K562 (cell line): Measurements from ENCODE around the gene DCTD. TPM values are rescaled to one million over a fixed set of nuclear protein-coding genes. Genes with fewer than 3 reads are reported as not detected.

Experiments
- ATAC-seq: fragments of 200-7000 bp; cut with Tn5 transposase; 3 replicates; pipeline ENCODE4 v1.9.1; 2020; ENCODE audit warnings: moderate library complexity
- BruUV-seq: library from RNA; stranded (reverse); fragments of 400-500 nt; replicated peaks from 2 replicates; lab custom pipeline; 2021; lab: Mats Ljungman, UMichigan
- CTCF ChIA-PET: fragments of 300-600 bp; formaldehyde crosslinking; extraction: SDS; loops from one replicate; lab custom pipeline; 2021; ENCODE audit warnings: low intra/inter-chr PET ratio; lab: Yijun Ruan, JAX
- POLR2A ChIA-PET: fragments of 300-600, 350-650 bp; sonication (Branson Sonifier 250); formaldehyde crosslinking; extraction: SDS; loops from one replicate; lab custom pipeline; 2021; ENCODE audit warnings: antibody characterized with exemption, inconsistent platforms; lab: Yijun Ruan, JAX
- DNase-seq, 4 experiments: peaks; one replicate each; pipeline versions ENCODE4 v3.0.0 to v3.0.0-alpha.2; 2011 to 2018; ENCODE audit warnings: low spot score in 3 of 4, mixed read lengths in 3 of 4; ENCODE audit errors: extremely low read depth in 1 of 4
- FAIRE-seq: peaks from 2 replicates; lab custom pipeline; 2011; peaks lifted over from hg19 to GRCh38; lab: Jason Lieb, UNC
- H2AFZ ChIP-seq: 2 replicates; pipeline ENCODE4 v1.6.0; 2011; ENCODE audit warnings: low read depth, low read length, control low read depth, inconsistent platforms
- H3K27ac ChIP-seq: fragments of 200-600 bp; 3 replicates; pipeline ENCODE4 v1.8.0; 2011; ENCODE audit warnings: low read depth, mild to moderate bottlenecking, control low read depth, inconsistent platforms, low read length, moderate library complexity, mixed read lengths; ENCODE audit errors: extremely low read depth
- H3K27me3 ChIP-seq, 2 experiments: fragments of 300-600 bp in 1 of 2; 2 replicates in 1 of 2; 3 replicates in 1 of 2; pipeline versions ENCODE4 v1.6.0 to v1.8.0; 2011; ENCODE audit warnings: inconsistent platforms in 2 of 2, low read length in 2 of 2, mild to moderate bottlenecking in 1 of 2, mixed read lengths in 1 of 2, moderate library complexity in 1 of 2; ENCODE audit not compliant: control insufficient read depth in 2 of 2, insufficient read depth in 2 of 2
- H3K36me3 ChIP-seq: fragments of 300-600 bp; 3 replicates; pipeline ENCODE4 v1.8.0; 2011; ENCODE audit warnings: mild to moderate bottlenecking, low read length, inconsistent platforms; ENCODE audit not compliant: control insufficient read depth, insufficient read depth
- H3K4me1 ChIP-seq, 2 experiments: fragments of 200-600 bp in 1 of 2; replicated peaks in 1 of 2; 2 replicates in 1 of 2; 3 replicates in 1 of 2; pipeline versions ENCODE4 v1.5.1 to v1.8.0; 2011; ENCODE audit warnings: inconsistent platforms in 2 of 2, low read length in 2 of 2, mild to moderate bottlenecking in 1 of 2, mixed read lengths in 1 of 2, moderate library complexity in 1 of 2; ENCODE audit not compliant: control insufficient read depth in 2 of 2, insufficient read depth in 2 of 2
- H3K4me2 ChIP-seq: 2 replicates; pipeline ENCODE4 v1.6.1; 2011; ENCODE audit warnings: low read length, control low read depth, inconsistent platforms, mixed read lengths; ENCODE audit not compliant: insufficient read depth
- H3K4me3 ChIP-seq: fragments of 200-600 bp; sonication (generic), shearing (Covaris generic); 2 replicates; pipeline ENCODE4 v1.5.1; 2016; ENCODE audit warnings: control low read depth, inconsistent platforms
- H3K79me2 ChIP-seq: fragments of 200-600 bp; 3 replicates; pipeline ENCODE4 v1.8.0; 2011; ENCODE audit warnings: low read length, inconsistent platforms; ENCODE audit not compliant: control insufficient read depth, insufficient read depth
- H3K9ac ChIP-seq, 2 experiments: 2 replicates each; pipeline versions ENCODE4 v1.6.0 to v1.6.1; 2011; ENCODE audit warnings: low read depth in 2 of 2, low read length in 2 of 2, control low read depth in 1 of 2, inconsistent platforms in 1 of 2, mild to moderate bottlenecking in 1 of 2, mixed read lengths in 1 of 2; ENCODE audit not compliant: insufficient read depth in 1 of 2
- H3K9me1 ChIP-seq: one replicate; pipeline ENCODE4 v1.6.0; 2011; ENCODE audit warnings: inconsistent platforms, mild to moderate bottlenecking, low read length, moderate library complexity; ENCODE audit not compliant: control insufficient read depth, insufficient read depth
- H3K9me3 ChIP-seq: replicated peaks from 2 replicates; pipeline ENCODE4 v1.5.1; 2011; ENCODE audit warnings: low read depth, low read length, inconsistent platforms; ENCODE audit not compliant: control insufficient read depth, insufficient read depth
- H4K20me1 ChIP-seq: replicated peaks from 2 replicates; pipeline ENCODE4 v1.6.1; 2011; ENCODE audit warnings: low read length, inconsistent platforms, mixed read lengths; ENCODE audit not compliant: control insufficient read depth, insufficient read depth
- FOXP1 ChIP-seq: sonication (generic); formaldehyde crosslinking; IDR thresholded peaks from 2 replicates; pipeline ENCODE4 v1.8.0; 2022; ENCODE audit warnings: mild to moderate bottlenecking, missing genetic modification reagents
- HNRNPUL1 ChIP-seq: fragments of 200-400 bp; formaldehyde crosslinking; IDR thresholded peaks from 2 replicates; pipeline ENCODE4 v1.6.1; 2017; ENCODE audit warnings: low read length
- PHB ChIP-seq: fragments of 250-450 bp; sonication (Bioruptor Pico); IDR thresholded peaks from 2 replicates; pipeline ENCODE4 v1.5.0; 2021
- PRMT5 ChIP-seq: sonication (generic); formaldehyde crosslinking; IDR thresholded peaks from 2 replicates; pipeline ENCODE4 v1.5.0; 2020; ENCODE audit warnings: missing genetic modification reagents
- RBFOX2 ChIP-seq: fragments of 200-400 bp; formaldehyde crosslinking; IDR thresholded peaks from 2 replicates; pipeline ENCODE4 v1.6.1; 2017; ENCODE audit warnings: low read depth, mild to moderate bottlenecking, low read length, moderate library complexity
- ZKSCAN8 ChIP-seq: fragments of 200-800 bp; sonication (Bioruptor generic); IDR thresholded peaks from 2 replicates; pipeline ENCODE4 v1.6.1; 2016; ENCODE audit warnings: missing genetic modification characterization, missing compliant biosample characterization
- ZNF347 ChIP-seq: fragments of 450-650 bp; formaldehyde crosslinking; IDR thresholded peaks from 2 replicates; pipeline ENCODE4 v1.4.0; 2020; ENCODE audit warnings: low read depth, mild to moderate bottlenecking, moderate library complexity
- WGBS: fragments of 100-300 bp; shearing (Covaris generic); methylation state at CpG from one replicate; pipeline ENCODE4 v1.1.6; 2016; ENCODE audit warnings: low coverage, mixed read lengths; ENCODE audit not compliant: insufficient coverage; ENCODE audit errors: missing lambda C conversion rate; 5-methylcytosine and 5-hydroxymethylcytosine counted together
- in situ Hi-C: fragments of 300-500 bp; cut with MboI; formaldehyde crosslinking; loops from 4 replicates; pipeline ENCODE4 v1.15.0; 2018; ENCODE audit warnings: inconsistent platforms, mixed read lengths
- intact Hi-C: fragments of 100-400 bp; cut with micrococcal nuclease; formaldehyde crosslinking; loops from 2 replicates; pipeline ENCODE4 v1.14.2; 2022
- polyA plus RNA-seq, 8 experiments: library from polyadenylated mRNA; depleted of rRNA in 4 of 8; stranded (reverse) in 5 of 8; unstranded in 3 of 8; fragments of >200 nt; fragmentation: Nextera tagmentation in 2 of 8; fragmentation: Illumina TruSeq in 1 of 8; extraction: Ambion mirVana in 2 of 8; extraction: Trizol in 1 of 8; gene quantifications; 2 replicates each; pipeline versions ENCODE4 v1.2.1 to v1.2.3, GENCODE V29; 2011 to 2014; ENCODE audit warnings: inconsistent platforms in 1 of 8, missing spikeins in 1 of 8
- total RNA-seq, 7 experiments: library from RNA; depleted of rRNA in 6 of 7; stranded (reverse); fragments of >200 nt in 6 of 7; fragmentation: Illumina TruSeq in 2 of 7; extraction: Trizol in 2 of 7; gene quantifications; 2 replicates each; pipeline versions ENCODE4 v1.2.1 to v1.2.3, GENCODE V29; 2011 to 2021; ENCODE audit warnings: low replicate concordance in 1 of 7
- TF ChIP-seq, protein P1 (sequence below): fragments of 250-450 bp; sonication (Bioruptor Pico); IDR thresholded peaks from 2 replicates; pipeline ENCODE4 v1.4.0; 2020; ENCODE audit warnings: borderline replicate concordance
- TF ChIP-seq, protein P2 (sequence below): fragments of 250-450 bp; sonication (Bioruptor Pico); IDR thresholded peaks from 2 replicates; pipeline ENCODE4 v1.8.0; 2022; ENCODE audit warnings: inconsistent platforms
- TF ChIP-seq, protein P3 (sequence below): fragments of 200-400 bp; formaldehyde crosslinking; IDR thresholded peaks from 2 replicates; pipeline ENCODE4 v1.6.1; 2017; ENCODE audit warnings: mild to moderate bottlenecking, low read depth, low read length, moderate library complexity

DCTD gene
- total and polyA plus RNA-seq, 9 of the 15 experiments (the other 6 are each of a cell fraction or from before 2014, with no cell fraction given): 38.7 to 114 (median 76.5) TPM

DNA sequence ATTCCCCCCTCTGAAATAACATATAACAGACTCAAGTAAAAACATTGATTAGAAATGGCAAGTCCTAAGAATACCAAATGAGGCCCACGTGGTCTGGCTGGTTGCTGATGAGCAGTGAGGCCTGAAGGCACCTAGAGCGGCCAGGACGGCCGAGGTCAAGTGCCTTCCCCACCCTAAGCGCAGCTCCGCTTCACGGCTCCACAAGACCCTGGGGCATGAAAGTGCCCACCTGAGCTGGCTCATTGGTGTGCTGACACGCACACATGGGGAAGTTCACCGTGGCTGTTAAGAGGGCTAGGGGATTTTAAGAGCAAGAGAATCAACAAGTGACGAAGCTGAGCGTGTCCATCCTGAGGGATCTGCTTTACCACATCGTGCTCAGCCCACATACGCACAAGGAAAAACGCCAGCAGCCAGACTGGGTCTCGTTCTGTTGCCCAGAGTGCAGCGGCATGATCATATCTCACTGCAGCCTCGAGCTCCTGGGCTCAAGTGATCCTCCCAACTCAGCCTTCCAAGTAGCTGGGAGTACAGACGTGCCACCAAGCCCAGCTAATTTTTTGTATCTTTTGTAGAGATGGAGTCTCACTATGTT is 22.4 kb downstream of the DCTD start (continued):
- TF ChIP-seq ZNF347 (no peak), PRMT5 (CRISPR knock-in tag) (no peak), PHB (CRISPR knock-in tag) (no peak), RBFOX2 (no peak), HNRNPUL1 (no peak)
- TF ChIP-seq, protein P1, sequence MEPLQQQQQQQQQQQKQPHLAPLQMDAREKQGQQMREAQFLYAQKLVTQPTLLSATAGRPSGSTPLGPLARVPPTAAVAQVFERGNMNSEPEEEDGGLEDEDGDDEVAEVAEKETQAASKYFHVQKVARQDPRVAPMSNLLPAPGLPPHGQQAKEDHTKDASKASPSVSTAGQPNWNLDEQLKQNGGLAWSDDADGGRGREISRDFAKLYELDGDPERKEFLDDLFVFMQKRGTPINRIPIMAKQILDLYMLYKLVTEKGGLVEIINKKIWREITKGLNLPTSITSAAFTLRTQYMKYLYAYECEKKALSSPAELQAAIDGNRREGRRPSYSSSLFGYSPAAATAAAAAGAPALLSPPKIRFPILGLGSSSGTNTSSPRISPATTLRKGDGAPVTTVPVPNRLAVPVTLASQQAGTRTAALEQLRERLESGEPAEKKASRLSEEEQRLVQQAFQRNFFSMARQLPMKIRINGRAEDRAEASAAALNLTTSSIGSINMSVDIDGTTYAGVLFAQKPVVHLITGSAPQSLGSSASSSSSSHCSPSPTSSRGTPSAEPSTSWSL: no peak

- ChIA-PET CTCF (no interaction called here), POLR2A (no interaction called here)
- 96% methylated on average over 17 of the region's 19 CpGs for WGBS
- Histone ChIP-seq H3K27me3 (no peaks in the 10 kb centered on the region), H3K36me3 (peaks cover 91% of the 10 kb centered on the region), H4K20me1 (no peaks in the 10 kb centered on the region), H3K79me2 (no peaks in the 10 kb centered on the region), H2AFZ (no peak overlapping the region), H3K4me3 (no peak overlapping the region), H3K4me1 (no peaks in the 10 kb centered on the region), H3K9me1 (no peaks in the 10 kb centered on the region), H3K27ac (no peak overlapping the region), H3K4me2 (no peak overlapping the region), H3K9me3 (no peaks in the 10 kb centered on the region), H3K9ac (no peak overlapping the region; a peak in 1 of 4 replicates)
- in situ Hi-C loops: no loop called here
- FAIRE-seq (no peak), ATAC-seq (no peak), DNase-seq (no peak)
- intact Hi-C loops: no loop called here
- no TSS peak for BruUV-seq
- TF ChIP-seq, protein P2, sequence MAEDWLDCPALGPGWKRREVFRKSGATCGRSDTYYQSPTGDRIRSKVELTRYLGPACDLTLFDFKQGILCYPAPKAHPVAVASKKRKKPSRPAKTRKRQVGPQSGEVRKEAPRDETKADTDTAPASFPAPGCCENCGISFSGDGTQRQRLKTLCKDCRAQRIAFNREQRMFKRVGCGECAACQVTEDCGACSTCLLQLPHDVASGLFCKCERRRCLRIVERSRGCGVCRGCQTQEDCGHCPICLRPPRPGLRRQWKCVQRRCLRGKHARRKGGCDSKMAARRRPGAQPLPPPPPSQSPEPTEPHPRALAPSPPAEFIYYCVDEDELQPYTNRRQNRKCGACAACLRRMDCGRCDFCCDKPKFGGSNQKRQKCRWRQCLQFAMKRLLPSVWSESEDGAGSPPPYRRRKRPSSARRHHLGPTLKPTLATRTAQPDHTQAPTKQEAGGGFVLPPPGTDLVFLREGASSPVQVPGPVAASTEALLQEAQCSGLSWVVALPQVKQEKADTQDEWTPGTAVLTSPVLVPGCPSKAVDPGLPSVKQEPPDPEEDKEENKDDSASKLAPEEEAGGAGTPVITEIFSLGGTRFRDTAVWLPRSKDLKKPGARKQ (CRISPR knock-in tag): no peak
- TF ChIP-seq FOXP1 (no peak), ZKSCAN8 (no peak)
- TF ChIP-seq, protein P3, sequence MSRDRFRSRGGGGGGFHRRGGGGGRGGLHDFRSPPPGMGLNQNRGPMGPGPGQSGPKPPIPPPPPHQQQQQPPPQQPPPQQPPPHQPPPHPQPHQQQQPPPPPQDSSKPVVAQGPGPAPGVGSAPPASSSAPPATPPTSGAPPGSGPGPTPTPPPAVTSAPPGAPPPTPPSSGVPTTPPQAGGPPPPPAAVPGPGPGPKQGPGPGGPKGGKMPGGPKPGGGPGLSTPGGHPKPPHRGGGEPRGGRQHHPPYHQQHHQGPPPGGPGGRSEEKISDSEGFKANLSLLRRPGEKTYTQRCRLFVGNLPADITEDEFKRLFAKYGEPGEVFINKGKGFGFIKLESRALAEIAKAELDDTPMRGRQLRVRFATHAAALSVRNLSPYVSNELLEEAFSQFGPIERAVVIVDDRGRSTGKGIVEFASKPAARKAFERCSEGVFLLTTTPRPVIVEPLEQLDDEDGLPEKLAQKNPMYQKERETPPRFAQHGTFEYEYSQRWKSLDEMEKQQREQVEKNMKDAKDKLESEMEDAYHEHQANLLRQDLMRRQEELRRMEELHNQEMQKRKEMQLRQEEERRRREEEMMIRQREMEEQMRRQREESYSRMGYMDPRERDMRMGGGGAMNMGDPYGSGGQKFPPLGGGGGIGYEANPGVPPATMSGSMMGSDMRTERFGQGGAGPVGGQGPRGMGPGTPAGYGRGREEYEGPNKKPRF: no peak
Observed at GRCh38 chr4:182893474-182894080, 23.6 kb downstream of the DCTD start.
